Panc1 (cell line): ENCODE results near the gene ETNK2.

Source experiments
- POLR2AphosphoS5 ChIP-seq: IDR thresholded peaks from 2 replicates; pipeline ENCODE4 v1.6.1; 2012; ENCODE audit warnings: mild to moderate bottlenecking, low read depth, low read length, moderate library complexity
- TF ChIP-seq, protein P1 (sequence below): fragments of 450-650 bp; IDR thresholded peaks from 2 replicates; pipeline ENCODE4 v1.5.1; 2017; ENCODE audit warnings: mild to moderate bottlenecking

- TF ChIP-seq, protein P1, sequence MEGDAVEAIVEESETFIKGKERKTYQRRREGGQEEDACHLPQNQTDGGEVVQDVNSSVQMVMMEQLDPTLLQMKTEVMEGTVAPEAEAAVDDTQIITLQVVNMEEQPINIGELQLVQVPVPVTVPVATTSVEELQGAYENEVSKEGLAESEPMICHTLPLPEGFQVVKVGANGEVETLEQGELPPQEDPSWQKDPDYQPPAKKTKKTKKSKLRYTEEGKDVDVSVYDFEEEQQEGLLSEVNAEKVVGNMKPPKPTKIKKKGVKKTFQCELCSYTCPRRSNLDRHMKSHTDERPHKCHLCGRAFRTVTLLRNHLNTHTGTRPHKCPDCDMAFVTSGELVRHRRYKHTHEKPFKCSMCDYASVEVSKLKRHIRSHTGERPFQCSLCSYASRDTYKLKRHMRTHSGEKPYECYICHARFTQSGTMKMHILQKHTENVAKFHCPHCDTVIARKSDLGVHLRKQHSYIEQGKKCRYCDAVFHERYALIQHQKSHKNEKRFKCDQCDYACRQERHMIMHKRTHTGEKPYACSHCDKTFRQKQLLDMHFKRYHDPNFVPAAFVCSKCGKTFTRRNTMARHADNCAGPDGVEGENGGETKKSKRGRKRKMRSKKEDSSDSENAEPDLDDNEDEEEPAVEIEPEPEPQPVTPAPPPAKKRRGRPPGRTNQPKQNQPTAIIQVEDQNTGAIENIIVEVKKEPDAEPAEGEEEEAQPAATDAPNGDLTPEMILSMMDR, result no peak
- no peak for TF ChIP-seq POLR2AphosphoS5
Measured at GRCh38 chr1:204112876-204113730, 38.7 kb downstream of the ETNK2 start.
